Epithelial cell of proximal tubule (primary cell): Measurements from ENCODE around the gene UPB1. TPM values are rescaled to one million over a fixed set of nuclear protein-coding genes. Genes with fewer than 3 reads are reported as not detected.

Experiments used
- DNase-seq: peaks from one replicate; pipeline ENCODE4 v3.0.0-alpha.2; 2011; ENCODE audit warnings: low read depth
- H3K4me3 ChIP-seq: 2 replicates; pipeline ENCODE4 v1.5.1; 2011; ENCODE audit warnings: low read depth, mild to moderate bottlenecking, low read length
- CTCF ChIP-seq: conservative IDR thresholded peaks from 2 replicates; pipeline ENCODE4 v1.5.1; 2012; ENCODE audit warnings: low read depth, mild to moderate bottlenecking, low read length
- total RNA-seq: library from RNA; depleted of rRNA; stranded (reverse); fragments of >200 nt; gene quantifications from 2 replicates; pipeline ENCODE4 v1.2.3, GENCODE V29; 2015

UPB1 gene
- total RNA-seq, 1 donor from 2014 or later, result not detected

GRCh38 chr22:24541681-24542515 is 46.8 kb downstream of the UPB1 start:
- H3K4me3 ChIP-seq, result no peak overlapping the region
- DNase-seq, result no peak
- TF ChIP-seq CTCF, result no peak

GRCh38 chr22:24542641-24543040 is 47.5 kb downstream of the UPB1 start:
- H3K4me3 ChIP-seq, result no peak overlapping the region
- no peak for TF ChIP-seq CTCF
- no peak for DNase-seq

- no peak for TF ChIP-seq CTCF
- H3K4me3 ChIP-seq, result no peak overlapping the region
- DNase-seq, result no peak
Observed at GRCh38 chr22:24543185-24543601, 48.1 kb downstream of the UPB1 start.

GRCh38 chr22:24543679-24544243 is 48.6 kb downstream of the UPB1 start:
- DNase-seq, result no peak
- no peak for TF ChIP-seq CTCF
- H3K4me3 ChIP-seq, result no peak overlapping the region

GRCh38 chr22:24548812-24549211 is 53.7 kb downstream of the UPB1 start:
- TF ChIP-seq CTCF, result no peak
- no peak for DNase-seq
- H3K4me3 ChIP-seq, result no peak overlapping the region

GRCh38 chr22:24550028-24550901 is 55.1 kb downstream of the UPB1 start:
- DNase-seq, result peak; percentile 74
- no peak overlapping the region for H3K4me3 ChIP-seq
- TF ChIP-seq CTCF, result no peak
